SIG-M5 treated with dmso at 0.1 percent for 504 hours (cell line): ENCODE measurements around the gene OR2W1.

Experiments used
- DNase-seq: peaks from one replicate; lab custom pipeline; 2025; ENCODE audit not compliant: unreplicated experiment; lab: John Stamatoyannopoulos, UW

OR2W1 gene

GRCh38 chr6:29045075-29045474 lies at the start of gene OR2W1:
Gene OR2W1 (minus strand): TSS chr6:29045175. CDS start chr6:29045175, 0 bp downstream.
- no peak for DNase-seq

- no peak for DNase-seq
These were observed 48.0 kb upstream of the OR2W1 start for GRCh38 chr6:29092957-29093356.

GRCh38 chr6:29087213-29087612 lies 42.2 kb upstream of the OR2W1 start, which contains the start of gene OR2B3:
Gene OR2B3 (minus strand): TSS chr6:29087313. CDS start chr6:29087248, 65 bp downstream.
- no peak for DNase-seq

GRCh38 chr6:29082457-29082856 lies 37.5 kb upstream of the OR2W1 start:
- DNase-seq: no peak

GRCh38 chr6:29081312-29081711 lies 36.3 kb upstream of the OR2W1 start:
- no peak for DNase-seq

GRCh38 chr6:29079203-29079602 lies 34.2 kb upstream of the OR2W1 start:
- no peak for DNase-seq

GRCh38 chr6:29071831-29072723 lies 27.1 kb upstream of the OR2W1 start:
- peak; percentile 50 for DNase-seq

GRCh38 chr6:29051680-29052079 lies 6.7 kb upstream of the OR2W1 start:
- no peak for DNase-seq

GRCh38 chr6:29035951-29036350 lies 9.0 kb downstream of the OR2W1 start:
- no peak for DNase-seq

GRCh38 chr6:29028821-29029220 lies 16.2 kb downstream of the OR2W1 start:
- no peak for DNase-seq

- no peak for DNase-seq
These were observed 18.9 kb downstream of the OR2W1 start for GRCh38 chr6:29025927-29026585.

GRCh38 chr6:29021434-29021833 lies 23.5 kb downstream of the OR2W1 start:
- no peak for DNase-seq

GRCh38 chr6:29019629-29020028 lies 25.3 kb downstream of the OR2W1 start:
- DNase-seq: no peak

GRCh38 chr6:29017428-29017802 lies 27.6 kb downstream of the OR2W1 start:
- no peak for DNase-seq

GRCh38 chr6:29016559-29017427 lies 28.2 kb downstream of the OR2W1 start:
- peak; percentile 73 for DNase-seq

GRCh38 chr6:29014729-29015608 lies 30.0 kb downstream of the OR2W1 start:
- DNase-seq: no peak

- DNase-seq: peak; percentile 52
These were observed 33.7 kb downstream of the OR2W1 start for GRCh38 chr6:29011276-29011734.

- DNase-seq: no peak
These were observed 35.6 kb downstream of the OR2W1 start for GRCh38 chr6:29009358-29009757.

GRCh38 chr6:29008089-29008488 lies 36.9 kb downstream of the OR2W1 start:
- no peak for DNase-seq
